SK-N-SH treated with all-trans-retinoic acid at 6 μM for 48 hours (cell line): ENCODE results near the gene ZFAND3.

Experiments used
- ATAC-seq: fragments of 200-7000 bp; cut with Tn5 transposase; 3 replicates; pipeline ENCODE4 v1.9.1; 2020; ENCODE audit warnings: mild to moderate bottlenecking, moderate library complexity
- ARNTL ChIP-seq: fragments of 450-650 bp; formaldehyde crosslinking; IDR thresholded peaks from 2 replicates; pipeline ENCODE4 v1.5.0; 2020; ENCODE audit warnings: low read depth, mild to moderate bottlenecking, moderate library complexity, borderline replicate concordance
- BACH2 ChIP-seq: fragments of 250-450 bp; sonication (Bioruptor Pico); IDR thresholded peaks from 2 replicates; pipeline ENCODE4 v1.9.0; 2021; ENCODE audit warnings: mild to moderate bottlenecking, borderline replicate concordance
- CSDC2 ChIP-seq: fragments of 250-450 bp; sonication (Bioruptor Pico); IDR thresholded peaks from 2 replicates; pipeline ENCODE4 v1.5.0; 2020; ENCODE audit warnings: mild to moderate bottlenecking, moderate library complexity
- ESRRG ChIP-seq: fragments of 250-450 bp; sonication (Bioruptor Pico); IDR thresholded peaks from 2 replicates; pipeline ENCODE4 v1.6.1; 2021; ENCODE audit warnings: mild to moderate bottlenecking
- GLIS3 ChIP-seq: fragments of 250-450 bp; sonication (Bioruptor Pico); IDR thresholded peaks from 2 replicates; pipeline ENCODE4 v1.5.0; 2020; ENCODE audit warnings: mild to moderate bottlenecking, moderate library complexity
- ISL1 ChIP-seq: fragments of 250-450 bp; sonication (Bioruptor Pico); IDR thresholded peaks from 2 replicates; pipeline ENCODE4 v2.1.2; 2022; ENCODE audit warnings: mild to moderate bottlenecking, moderate library complexity
- OSR1 ChIP-seq: fragments of 250-450 bp; sonication (Bioruptor Pico); IDR thresholded peaks from 2 replicates; pipeline ENCODE4 v1.8.0; 2022; ENCODE audit warnings: moderate library complexity, mild to moderate bottlenecking, inconsistent platforms
- PPARA ChIP-seq: fragments of 250-450 bp; sonication (Bioruptor Pico); IDR thresholded peaks from 2 replicates; pipeline ENCODE4 v1.5.0; 2020; ENCODE audit warnings: mild to moderate bottlenecking, borderline replicate concordance
- RARB ChIP-seq: fragments of 250-450 bp; sonication (Bioruptor Pico); IDR thresholded peaks from 2 replicates; pipeline ENCODE4 v1.8.0; 2021; ENCODE audit warnings: mild to moderate bottlenecking, moderate library complexity
- SNAI2 ChIP-seq: fragments of 250-450 bp; sonication (Bioruptor Pico); IDR thresholded peaks from 2 replicates; pipeline ENCODE4 v1.5.0; 2020; ENCODE audit warnings: mild to moderate bottlenecking, moderate library complexity
- TCF4 ChIP-seq: fragments of 250-450 bp; sonication (Bioruptor Pico); IDR thresholded peaks from 2 replicates; pipeline ENCODE4 v1.8.0; 2021; ENCODE audit warnings: mild to moderate bottlenecking, moderate library complexity, borderline replicate concordance
- TOX ChIP-seq: fragments of 250-450 bp; sonication (Bioruptor Pico); IDR thresholded peaks from 2 replicates; pipeline ENCODE4 v1.8.0; 2021; ENCODE audit warnings: mild to moderate bottlenecking, moderate library complexity, borderline replicate concordance
- ZC3H10 ChIP-seq: fragments of 250-450 bp; sonication (Bioruptor Pico); IDR thresholded peaks from 2 replicates; pipeline ENCODE4 v1.5.1; 2021; ENCODE audit warnings: mild to moderate bottlenecking, moderate library complexity
- ZFP3 ChIP-seq: fragments of 250-450 bp; sonication (Bioruptor Pico); IDR thresholded peaks from 2 replicates; pipeline ENCODE4 v1.5.0; 2020; ENCODE audit warnings: mild to moderate bottlenecking, moderate library complexity
- ZFP30 ChIP-seq: fragments of 450-650 bp; formaldehyde crosslinking; IDR thresholded peaks from 2 replicates; pipeline ENCODE4 v1.5.0; 2022; ENCODE audit warnings: mild to moderate bottlenecking, moderate library complexity
- ZNF565 ChIP-seq: fragments of 450-650 bp; formaldehyde crosslinking; conservative IDR thresholded peaks from 2 replicates; pipeline ENCODE4 v1.5.0; 2020; ENCODE audit warnings: low read depth, mild to moderate bottlenecking, moderate library complexity
- ZNF70 ChIP-seq: fragments of 450-650 bp; formaldehyde crosslinking; IDR thresholded peaks from 2 replicates; pipeline ENCODE4 v1.5.0; 2020; ENCODE audit warnings: mild to moderate bottlenecking, moderate library complexity
- ZNF8 ChIP-seq: fragments of 450-650 bp; formaldehyde crosslinking; IDR thresholded peaks from 2 replicates; pipeline ENCODE4 v1.5.0; 2020; ENCODE audit warnings: mild to moderate bottlenecking, moderate library complexity
- TF ChIP-seq, protein P1 (sequence below): fragments of 250-450 bp; sonication (Bioruptor Pico); IDR thresholded peaks from 2 replicates; pipeline ENCODE4 v1.8.0; 2021; ENCODE audit warnings: low read depth, mild to moderate bottlenecking, moderate library complexity, borderline replicate concordance
- TF ChIP-seq, protein P2 (sequence below): fragments of 250-450 bp; sonication (Bioruptor Pico); IDR thresholded peaks from 2 replicates; pipeline ENCODE4 v1.5.1; 2020; ENCODE audit warnings: low read depth, mild to moderate bottlenecking, moderate library complexity
- TF ChIP-seq, protein P3 (sequence below): fragments of 250-450 bp; sonication (Bioruptor Pico); IDR thresholded peaks from 2 replicates; pipeline ENCODE4 v1.8.0; 2020; ENCODE audit warnings: mild to moderate bottlenecking, moderate library complexity, borderline replicate concordance
- TF ChIP-seq, protein P4 (sequence below): fragments of 250-450 bp; sonication (Bioruptor Pico); IDR thresholded peaks from 2 replicates; pipeline ENCODE4 v1.5.1; 2021; ENCODE audit warnings: mild to moderate bottlenecking, moderate library complexity

ZFAND3 gene

DNA sequence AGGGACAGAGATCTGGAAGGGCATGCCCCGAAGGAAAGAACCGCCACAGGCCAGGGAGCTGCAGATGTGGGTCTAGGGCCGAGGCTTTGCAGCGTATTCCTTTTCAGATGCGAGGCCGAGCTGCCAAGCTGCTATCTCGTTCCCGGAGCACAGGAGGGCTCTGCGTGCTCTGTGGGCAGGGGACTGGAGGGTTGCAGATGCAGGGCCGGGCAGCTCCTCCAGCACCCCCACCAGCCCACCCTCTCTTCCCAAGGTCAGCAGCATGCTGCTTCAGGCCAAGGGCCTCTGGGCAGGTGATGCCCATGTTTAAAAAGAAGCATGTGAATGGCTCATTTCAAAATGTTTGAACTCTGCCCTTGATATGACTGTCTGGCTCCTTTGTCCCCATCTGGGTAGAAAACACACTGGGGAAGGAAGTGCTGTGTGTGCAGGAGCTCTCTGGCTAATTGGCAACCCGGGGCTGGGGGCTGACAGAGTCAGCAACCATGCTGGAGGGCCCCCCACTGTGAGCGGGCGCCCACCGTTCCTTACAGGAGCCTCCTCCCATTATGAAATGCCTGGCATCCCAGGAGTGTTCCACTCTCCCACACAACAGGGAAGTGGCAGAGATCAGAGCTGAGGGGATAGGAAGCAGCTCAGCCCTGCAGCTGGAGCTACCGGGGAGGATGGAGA, 353.3 kb downstream of the ZFAND3 start:
- no peak for ATAC-seq
- no peak for TF ChIP-seq BACH2 (CRISPR knock-in tag)
- no peak for TF ChIP-seq ARNTL
- TF ChIP-seq TCF4 (CRISPR knock-in tag): no peak
- no peak for TF ChIP-seq ZNF565 (CRISPR knock-in tag)
- TF ChIP-seq GLIS3 (CRISPR knock-in tag): no peak
- no peak for TF ChIP-seq ZFP30 (CRISPR knock-in tag)
- no peak for TF ChIP-seq SNAI2 (CRISPR knock-in tag)
- TF ChIP-seq, protein P1, sequence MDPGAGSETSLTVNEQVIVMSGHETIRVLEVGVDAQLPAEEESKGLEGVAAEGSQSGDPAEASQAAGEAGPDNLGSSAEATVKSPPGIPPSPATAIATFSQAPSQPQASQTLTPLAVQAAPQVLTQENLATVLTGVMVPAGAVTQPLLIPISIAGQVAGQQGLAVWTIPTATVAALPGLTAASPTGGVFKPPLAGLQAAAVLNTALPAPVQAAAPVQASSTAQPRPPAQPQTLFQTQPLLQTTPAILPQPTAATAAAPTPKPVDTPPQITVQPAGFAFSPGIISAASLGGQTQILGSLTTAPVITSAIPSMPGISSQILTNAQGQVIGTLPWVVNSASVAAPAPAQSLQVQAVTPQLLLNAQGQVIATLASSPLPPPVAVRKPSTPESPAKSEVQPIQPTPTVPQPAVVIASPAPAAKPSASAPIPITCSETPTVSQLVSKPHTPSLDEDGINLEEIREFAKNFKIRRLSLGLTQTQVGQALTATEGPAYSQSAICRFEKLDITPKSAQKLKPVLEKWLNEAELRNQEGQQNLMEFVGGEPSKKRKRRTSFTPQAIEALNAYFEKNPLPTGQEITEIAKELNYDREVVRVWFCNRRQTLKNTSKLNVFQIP: no peak
- TF ChIP-seq ZNF8 (CRISPR knock-in tag): no peak

DNA sequence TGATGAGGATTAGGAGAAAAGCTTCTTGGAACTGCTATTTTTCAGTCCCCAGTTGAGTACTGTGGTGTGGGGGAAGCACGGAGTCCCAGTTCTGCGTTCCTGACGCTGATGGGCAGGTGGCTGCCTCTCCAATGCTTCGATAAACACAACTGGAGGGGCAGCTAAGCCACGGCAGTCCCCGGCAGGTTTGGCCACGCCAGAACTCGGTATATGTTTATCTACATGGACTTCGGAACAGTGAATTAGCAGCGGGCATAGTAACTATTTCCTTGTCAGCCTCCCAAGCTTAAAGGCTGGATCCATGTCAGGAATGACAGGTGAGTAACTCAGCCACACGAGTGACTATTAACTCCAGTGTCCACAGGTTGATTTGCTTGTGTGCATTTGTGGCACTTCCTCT, 354.4 kb downstream of the ZFAND3 start:
- TF ChIP-seq RARB (CRISPR knock-in tag): no peak
- TF ChIP-seq, protein P2, sequence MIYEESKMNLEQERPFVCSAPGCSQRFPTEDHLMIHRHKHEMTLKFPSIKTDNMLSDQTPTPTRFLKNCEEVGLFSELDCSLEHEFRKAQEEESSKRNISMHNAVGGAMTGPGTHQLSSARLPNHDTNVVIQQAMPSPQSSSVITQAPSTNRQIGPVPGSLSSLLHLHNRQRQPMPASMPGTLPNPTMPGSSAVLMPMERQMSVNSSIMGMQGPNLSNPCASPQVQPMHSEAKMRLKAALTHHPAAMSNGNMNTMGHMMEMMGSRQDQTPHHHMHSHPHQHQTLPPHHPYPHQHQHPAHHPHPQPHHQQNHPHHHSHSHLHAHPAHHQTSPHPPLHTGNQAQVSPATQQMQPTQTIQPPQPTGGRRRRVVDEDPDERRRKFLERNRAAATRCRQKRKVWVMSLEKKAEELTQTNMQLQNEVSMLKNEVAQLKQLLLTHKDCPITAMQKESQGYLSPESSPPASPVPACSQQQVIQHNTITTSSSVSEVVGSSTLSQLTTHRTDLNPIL (CRISPR knock-in tag): no peak
- TF ChIP-seq CSDC2 (CRISPR knock-in tag): no peak
- no peak for TF ChIP-seq BACH2 (CRISPR knock-in tag)
- TF ChIP-seq, protein P3, sequence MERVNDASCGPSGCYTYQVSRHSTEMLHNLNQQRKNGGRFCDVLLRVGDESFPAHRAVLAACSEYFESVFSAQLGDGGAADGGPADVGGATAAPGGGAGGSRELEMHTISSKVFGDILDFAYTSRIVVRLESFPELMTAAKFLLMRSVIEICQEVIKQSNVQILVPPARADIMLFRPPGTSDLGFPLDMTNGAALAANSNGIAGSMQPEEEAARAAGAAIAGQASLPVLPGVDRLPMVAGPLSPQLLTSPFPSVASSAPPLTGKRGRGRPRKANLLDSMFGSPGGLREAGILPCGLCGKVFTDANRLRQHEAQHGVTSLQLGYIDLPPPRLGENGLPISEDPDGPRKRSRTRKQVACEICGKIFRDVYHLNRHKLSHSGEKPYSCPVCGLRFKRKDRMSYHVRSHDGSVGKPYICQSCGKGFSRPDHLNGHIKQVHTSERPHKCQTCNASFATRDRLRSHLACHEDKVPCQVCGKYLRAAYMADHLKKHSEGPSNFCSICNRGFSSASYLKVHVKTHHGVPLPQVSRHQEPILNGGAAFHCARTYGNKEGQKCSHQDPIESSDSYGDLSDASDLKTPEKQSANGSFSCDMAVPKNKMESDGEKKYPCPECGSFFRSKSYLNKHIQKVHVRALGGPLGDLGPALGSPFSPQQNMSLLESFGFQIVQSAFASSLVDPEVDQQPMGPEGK (CRISPR knock-in tag): no peak
- no peak for TF ChIP-seq ARNTL
- TF ChIP-seq ZFP3 (CRISPR knock-in tag): no peak
- TF ChIP-seq ISL1 (CRISPR knock-in tag): no peak

DNA sequence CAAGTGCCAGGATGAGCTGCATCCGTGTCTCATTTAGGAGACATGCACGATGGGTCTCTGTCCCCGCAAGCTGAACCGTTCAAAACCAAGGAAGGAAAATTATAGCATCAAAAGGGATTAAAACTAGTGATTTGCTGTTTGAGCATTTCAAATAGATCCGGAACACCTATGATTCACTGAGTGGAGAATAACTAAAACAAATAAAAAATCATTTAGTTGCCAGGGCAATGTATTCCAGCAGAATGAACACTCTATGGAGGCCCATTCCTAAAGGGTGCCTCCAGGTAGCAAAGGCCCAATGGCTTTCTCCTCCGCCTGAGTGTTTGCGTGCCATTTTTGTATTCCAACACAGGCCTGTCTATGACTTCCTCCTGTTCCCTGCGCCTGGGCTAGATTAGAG, 354.8 kb downstream of the ZFAND3 start:
- TF ChIP-seq, protein P2 (CRISPR knock-in tag): no peak
- TF ChIP-seq OSR1 (CRISPR knock-in tag) (no peak), ARNTL (no peak), PPARA (no peak), ZNF8 (CRISPR knock-in tag) (no peak), TOX (no peak), ZFP3 (CRISPR knock-in tag) (no peak), SNAI2 (CRISPR knock-in tag) (no peak), TCF4 (CRISPR knock-in tag) (no peak), ZC3H10 (CRISPR knock-in tag) (no peak), ESRRG (no peak), RARB (CRISPR knock-in tag) (no peak), ISL1 (CRISPR knock-in tag) (no peak), ZFP30 (CRISPR knock-in tag) (no peak), ZNF70 (no peak), CSDC2 (CRISPR knock-in tag) (no peak), GLIS3 (CRISPR knock-in tag) (no peak)
- TF ChIP-seq, protein P3 (CRISPR knock-in tag): no peak
- TF ChIP-seq, protein P4, sequence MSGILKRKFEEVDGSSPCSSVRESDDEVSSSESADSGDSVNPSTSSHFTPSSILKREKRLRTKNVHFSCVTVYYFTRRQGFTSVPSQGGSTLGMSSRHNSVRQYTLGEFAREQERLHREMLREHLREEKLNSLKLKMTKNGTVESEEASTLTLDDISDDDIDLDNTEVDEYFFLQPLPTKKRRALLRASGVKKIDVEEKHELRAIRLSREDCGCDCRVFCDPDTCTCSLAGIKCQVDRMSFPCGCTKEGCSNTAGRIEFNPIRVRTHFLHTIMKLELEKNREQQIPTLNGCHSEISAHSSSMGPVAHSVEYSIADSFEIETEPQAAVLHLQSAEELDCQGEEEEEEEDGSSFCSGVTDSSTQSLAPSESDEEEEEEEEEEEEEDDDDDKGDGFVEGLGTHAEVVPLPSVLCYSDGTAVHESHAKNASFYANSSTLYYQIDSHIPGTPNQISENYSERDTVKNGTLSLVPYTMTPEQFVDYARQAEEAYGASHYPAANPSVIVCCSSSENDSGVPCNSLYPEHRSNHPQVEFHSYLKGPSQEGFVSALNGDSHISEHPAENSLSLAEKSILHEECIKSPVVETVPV (CRISPR knock-in tag): no peak
- TF ChIP-seq, protein P1: no peak
- TF ChIP-seq, all 23 proteins: peak for 0
- ATAC-seq: no peak

More for the DNA sequence above, 354.4 kb downstream of the ZFAND3 start:
- ATAC-seq: no peak
